SK-N-SH treated with all-trans-retinoic acid at 6 μM for 48 hours (cell line): ENCODE measurements around the gene DCLK1.

Experiments used
- ATAC-seq: fragments of 200-7000 bp; cut with Tn5 transposase; 3 replicates; pipeline ENCODE4 v1.9.1; 2020; ENCODE audit warnings: mild to moderate bottlenecking, moderate library complexity
- ARNTL ChIP-seq: fragments of 450-650 bp; formaldehyde crosslinking; IDR thresholded peaks from 2 replicates; pipeline ENCODE4 v1.5.0; 2020; ENCODE audit warnings: low read depth, mild to moderate bottlenecking, moderate library complexity, borderline replicate concordance
- BACH2 ChIP-seq: fragments of 250-450 bp; sonication (Bioruptor Pico); IDR thresholded peaks from 2 replicates; pipeline ENCODE4 v1.9.0; 2021; ENCODE audit warnings: mild to moderate bottlenecking, borderline replicate concordance
- CSDC2 ChIP-seq: fragments of 250-450 bp; sonication (Bioruptor Pico); IDR thresholded peaks from 2 replicates; pipeline ENCODE4 v1.5.0; 2020; ENCODE audit warnings: mild to moderate bottlenecking, moderate library complexity
- ESRRG ChIP-seq: fragments of 250-450 bp; sonication (Bioruptor Pico); IDR thresholded peaks from 2 replicates; pipeline ENCODE4 v1.6.1; 2021; ENCODE audit warnings: mild to moderate bottlenecking
- GLIS3 ChIP-seq: fragments of 250-450 bp; sonication (Bioruptor Pico); IDR thresholded peaks from 2 replicates; pipeline ENCODE4 v1.5.0; 2020; ENCODE audit warnings: mild to moderate bottlenecking, moderate library complexity
- ISL1 ChIP-seq: fragments of 250-450 bp; sonication (Bioruptor Pico); IDR thresholded peaks from 2 replicates; pipeline ENCODE4 v2.1.2; 2022; ENCODE audit warnings: mild to moderate bottlenecking, moderate library complexity
- OSR1 ChIP-seq: fragments of 250-450 bp; sonication (Bioruptor Pico); IDR thresholded peaks from 2 replicates; pipeline ENCODE4 v1.8.0; 2022; ENCODE audit warnings: moderate library complexity, mild to moderate bottlenecking, inconsistent platforms
- PATZ1 ChIP-seq: fragments of 250-450 bp; sonication (Bioruptor Pico); IDR thresholded peaks from 2 replicates; pipeline ENCODE4 v1.8.0; 2020; ENCODE audit warnings: mild to moderate bottlenecking, moderate library complexity, borderline replicate concordance
- POU6F1 ChIP-seq: fragments of 250-450 bp; sonication (Bioruptor Pico); IDR thresholded peaks from 2 replicates; pipeline ENCODE4 v1.8.0; 2021; ENCODE audit warnings: low read depth, mild to moderate bottlenecking, moderate library complexity, borderline replicate concordance
- PPARA ChIP-seq: fragments of 250-450 bp; sonication (Bioruptor Pico); IDR thresholded peaks from 2 replicates; pipeline ENCODE4 v1.5.0; 2020; ENCODE audit warnings: mild to moderate bottlenecking, borderline replicate concordance
- RARB ChIP-seq: fragments of 250-450 bp; sonication (Bioruptor Pico); IDR thresholded peaks from 2 replicates; pipeline ENCODE4 v1.8.0; 2021; ENCODE audit warnings: mild to moderate bottlenecking, moderate library complexity
- SNAI2 ChIP-seq: fragments of 250-450 bp; sonication (Bioruptor Pico); IDR thresholded peaks from 2 replicates; pipeline ENCODE4 v1.5.0; 2020; ENCODE audit warnings: mild to moderate bottlenecking, moderate library complexity
- TCF4 ChIP-seq: fragments of 250-450 bp; sonication (Bioruptor Pico); IDR thresholded peaks from 2 replicates; pipeline ENCODE4 v1.8.0; 2021; ENCODE audit warnings: mild to moderate bottlenecking, moderate library complexity, borderline replicate concordance
- TOX ChIP-seq: fragments of 250-450 bp; sonication (Bioruptor Pico); IDR thresholded peaks from 2 replicates; pipeline ENCODE4 v1.8.0; 2021; ENCODE audit warnings: mild to moderate bottlenecking, moderate library complexity, borderline replicate concordance
- TSHZ2 ChIP-seq: fragments of 250-450 bp; sonication (Bioruptor Pico); IDR thresholded peaks from 2 replicates; pipeline ENCODE4 v1.5.0; 2020; ENCODE audit warnings: mild to moderate bottlenecking, moderate library complexity
- ZC3H10 ChIP-seq: fragments of 250-450 bp; sonication (Bioruptor Pico); IDR thresholded peaks from 2 replicates; pipeline ENCODE4 v1.5.1; 2021; ENCODE audit warnings: mild to moderate bottlenecking, moderate library complexity
- ZFP3 ChIP-seq: fragments of 250-450 bp; sonication (Bioruptor Pico); IDR thresholded peaks from 2 replicates; pipeline ENCODE4 v1.5.0; 2020; ENCODE audit warnings: mild to moderate bottlenecking, moderate library complexity
- ZFP30 ChIP-seq: fragments of 450-650 bp; formaldehyde crosslinking; IDR thresholded peaks from 2 replicates; pipeline ENCODE4 v1.5.0; 2022; ENCODE audit warnings: mild to moderate bottlenecking, moderate library complexity
- ZNF565 ChIP-seq: fragments of 450-650 bp; formaldehyde crosslinking; conservative IDR thresholded peaks from 2 replicates; pipeline ENCODE4 v1.5.0; 2020; ENCODE audit warnings: low read depth, mild to moderate bottlenecking, moderate library complexity
- ZNF70 ChIP-seq: fragments of 450-650 bp; formaldehyde crosslinking; IDR thresholded peaks from 2 replicates; pipeline ENCODE4 v1.5.0; 2020; ENCODE audit warnings: mild to moderate bottlenecking, moderate library complexity
- ZNF8 ChIP-seq: fragments of 450-650 bp; formaldehyde crosslinking; IDR thresholded peaks from 2 replicates; pipeline ENCODE4 v1.5.0; 2020; ENCODE audit warnings: mild to moderate bottlenecking, moderate library complexity
- TF ChIP-seq, protein P1 (sequence below): fragments of 250-450 bp; sonication (Bioruptor Pico); IDR thresholded peaks from 2 replicates; pipeline ENCODE4 v1.5.1; 2020; ENCODE audit warnings: low read depth, mild to moderate bottlenecking, moderate library complexity
- TF ChIP-seq, protein P2 (sequence below): fragments of 250-450 bp; sonication (Bioruptor Pico); IDR thresholded peaks from 2 replicates; pipeline ENCODE4 v1.5.1; 2021; ENCODE audit warnings: mild to moderate bottlenecking, moderate library complexity

The DCLK1 gene

DNA sequence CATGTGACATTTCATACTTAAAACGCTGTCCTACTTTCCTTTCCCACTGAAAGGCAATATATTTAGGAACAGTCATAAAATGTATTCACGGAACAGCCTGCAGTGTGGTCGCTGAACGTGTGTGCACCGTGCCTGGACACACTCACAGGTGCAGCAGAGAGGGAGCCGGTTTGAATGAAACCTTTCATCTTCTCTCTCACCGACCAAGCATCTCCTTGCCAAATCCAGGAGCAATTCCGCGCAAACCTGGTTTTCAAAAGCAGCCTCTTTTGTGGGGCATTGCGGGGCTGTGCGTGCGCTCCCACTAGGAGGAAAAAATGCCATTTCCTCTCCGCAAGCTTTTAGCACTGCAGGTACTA is 1.0 kb downstream of the DCLK1 start:
- ATAC-seq = no peak; the same call in 1 of the 3 replicates
- TF ChIP-seq POU6F1 (CRISPR knock-in tag) (no peak), OSR1 (CRISPR knock-in tag) (no peak), ZNF70 (CRISPR knock-in tag) (no peak), SNAI2 (no peak), GLIS3 (CRISPR knock-in tag) (no peak), ARNTL (CRISPR knock-in tag) (no peak), PATZ1 (no peak), CSDC2 (CRISPR knock-in tag) (no peak), ESRRG (no peak), ZFP30 (no peak), BACH2 (CRISPR knock-in tag) (no peak), TCF4 (no peak), ZNF8 (CRISPR knock-in tag) (no peak), ZC3H10 (CRISPR knock-in tag) (no peak), RARB (CRISPR knock-in tag) (no peak), ZNF565 (CRISPR knock-in tag) (no peak), TSHZ2 (CRISPR knock-in tag) (no peak), ZFP3 (CRISPR knock-in tag) (no peak)
- TF ChIP-seq, protein P1, sequence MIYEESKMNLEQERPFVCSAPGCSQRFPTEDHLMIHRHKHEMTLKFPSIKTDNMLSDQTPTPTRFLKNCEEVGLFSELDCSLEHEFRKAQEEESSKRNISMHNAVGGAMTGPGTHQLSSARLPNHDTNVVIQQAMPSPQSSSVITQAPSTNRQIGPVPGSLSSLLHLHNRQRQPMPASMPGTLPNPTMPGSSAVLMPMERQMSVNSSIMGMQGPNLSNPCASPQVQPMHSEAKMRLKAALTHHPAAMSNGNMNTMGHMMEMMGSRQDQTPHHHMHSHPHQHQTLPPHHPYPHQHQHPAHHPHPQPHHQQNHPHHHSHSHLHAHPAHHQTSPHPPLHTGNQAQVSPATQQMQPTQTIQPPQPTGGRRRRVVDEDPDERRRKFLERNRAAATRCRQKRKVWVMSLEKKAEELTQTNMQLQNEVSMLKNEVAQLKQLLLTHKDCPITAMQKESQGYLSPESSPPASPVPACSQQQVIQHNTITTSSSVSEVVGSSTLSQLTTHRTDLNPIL (CRISPR knock-in tag) = no peak
- TF ChIP-seq, protein P2, sequence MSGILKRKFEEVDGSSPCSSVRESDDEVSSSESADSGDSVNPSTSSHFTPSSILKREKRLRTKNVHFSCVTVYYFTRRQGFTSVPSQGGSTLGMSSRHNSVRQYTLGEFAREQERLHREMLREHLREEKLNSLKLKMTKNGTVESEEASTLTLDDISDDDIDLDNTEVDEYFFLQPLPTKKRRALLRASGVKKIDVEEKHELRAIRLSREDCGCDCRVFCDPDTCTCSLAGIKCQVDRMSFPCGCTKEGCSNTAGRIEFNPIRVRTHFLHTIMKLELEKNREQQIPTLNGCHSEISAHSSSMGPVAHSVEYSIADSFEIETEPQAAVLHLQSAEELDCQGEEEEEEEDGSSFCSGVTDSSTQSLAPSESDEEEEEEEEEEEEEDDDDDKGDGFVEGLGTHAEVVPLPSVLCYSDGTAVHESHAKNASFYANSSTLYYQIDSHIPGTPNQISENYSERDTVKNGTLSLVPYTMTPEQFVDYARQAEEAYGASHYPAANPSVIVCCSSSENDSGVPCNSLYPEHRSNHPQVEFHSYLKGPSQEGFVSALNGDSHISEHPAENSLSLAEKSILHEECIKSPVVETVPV (CRISPR knock-in tag) = no peak

GRCh38 chr13:36129539-36129938 is 1.6 kb downstream of the DCLK1 start:
- no peak for ATAC-seq
- no peak for TF ChIP-seq ZNF8 (CRISPR knock-in tag)
- TF ChIP-seq SNAI2 = no peak
- TF ChIP-seq ZFP30 = no peak
- no peak for TF ChIP-seq ZNF565 (CRISPR knock-in tag)
- TF ChIP-seq CSDC2 (CRISPR knock-in tag) = no peak
- no peak for TF ChIP-seq TCF4
- TF ChIP-seq BACH2 (CRISPR knock-in tag) = no peak
- no peak for TF ChIP-seq PATZ1
- TF ChIP-seq ZFP3 (CRISPR knock-in tag) = no peak
- no peak for TF ChIP-seq OSR1 (CRISPR knock-in tag)
- TF ChIP-seq TSHZ2 (CRISPR knock-in tag) = no peak
- no peak for TF ChIP-seq ISL1 (CRISPR knock-in tag)
- TF ChIP-seq PPARA = no peak
- TF ChIP-seq, protein P1 (CRISPR knock-in tag) = no peak
- TF ChIP-seq ARNTL (CRISPR knock-in tag) = no peak
- no peak for TF ChIP-seq ZNF70 (CRISPR knock-in tag)
- TF ChIP-seq TOX (CRISPR knock-in tag) = no peak
- no peak for TF ChIP-seq GLIS3 (CRISPR knock-in tag)
